Ishikawa (cell line): ENCODE data around the gene LCE3B.

Experiments used
- EP300 ChIP-seq: IDR thresholded peaks from 2 replicates; pipeline ENCODE4 v1.6.1; 2012; ENCODE audit warnings: borderline replicate concordance
- RAD21 ChIP-seq: IDR thresholded peaks from 2 replicates; pipeline ENCODE4 v1.6.1; 2012; ENCODE audit warnings: low read depth
- TCF12 ChIP-seq: IDR thresholded peaks from 2 replicates; pipeline ENCODE4 v1.6.1; 2012; ENCODE audit warnings: low read depth
- YY1 ChIP-seq: IDR thresholded peaks from 2 replicates; pipeline ENCODE4 v1.6.1; 2012; ENCODE audit warnings: low read depth
- TF ChIP-seq, protein P1 (sequence below): IDR thresholded peaks from 2 replicates; pipeline ENCODE4 v1.6.1; 2012

DNA sequence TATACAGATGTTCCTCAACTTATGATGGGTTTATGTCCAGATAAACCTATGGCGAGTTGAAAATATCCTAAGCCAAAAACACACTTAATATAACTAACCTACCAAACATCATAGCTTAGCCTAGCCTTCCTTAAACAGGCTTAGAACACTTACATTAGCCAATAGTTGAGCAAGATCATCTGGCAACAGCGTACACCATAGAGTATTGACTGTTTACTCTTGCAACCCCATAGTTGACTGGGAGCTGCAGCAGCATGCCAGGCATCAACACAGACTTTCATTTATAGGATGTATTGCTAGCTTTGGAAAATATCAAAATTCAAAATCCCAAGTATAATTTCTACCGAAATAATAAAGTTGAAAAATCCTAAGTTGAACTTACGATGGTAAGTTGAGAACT is 44.1 kb downstream of the LCE3B start:
- TF ChIP-seq, protein P1, sequence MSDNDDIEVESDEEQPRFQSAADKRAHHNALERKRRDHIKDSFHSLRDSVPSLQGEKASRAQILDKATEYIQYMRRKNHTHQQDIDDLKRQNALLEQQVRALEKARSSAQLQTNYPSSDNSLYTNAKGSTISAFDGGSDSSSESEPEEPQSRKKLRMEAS = no peak
- no peak for TF ChIP-seq YY1
- no peak for TF ChIP-seq EP300
- TF ChIP-seq RAD21 = no peak
- no peak for TF ChIP-seq TCF12
